ENCODE results near the gene SAMD4A. TPM values are rescaled to one million over a fixed set of nuclear protein-coding genes. Genes with fewer than 3 reads are reported as not detected.

Gene SAMD4A
- total RNA-seq, 2 experiments from 2014 or later, result 0.06 to 1.0 TPM

DNA sequence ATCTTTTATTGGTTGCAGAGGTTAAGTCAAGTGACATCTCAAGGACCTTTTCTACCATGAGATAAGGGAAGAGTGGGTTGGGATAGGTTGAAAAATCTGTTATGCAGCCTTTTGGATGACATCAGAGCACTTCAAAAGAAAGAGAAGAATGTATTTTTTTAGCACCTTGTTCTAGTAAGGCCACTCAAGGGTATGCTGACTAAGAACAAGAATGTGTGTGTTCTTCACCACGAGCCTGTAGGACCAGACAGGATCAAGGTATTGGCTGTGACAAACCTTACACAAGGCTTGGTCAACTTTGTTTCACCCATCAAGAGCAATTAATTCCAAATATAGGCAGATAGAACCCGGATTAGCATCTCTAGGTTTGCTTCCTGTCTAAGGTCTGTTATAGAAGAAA is 142.5 kb downstream of the SAMD4A start:
- Histone ChIP-seq H3K4me3 (ENCODE audit: low read depth, low read length, poor library complexity, severe bottlenecking) (no peak overlapping the region), H3K27ac (ENCODE audit: low read depth, low read length, poor library complexity, severe bottlenecking) (no peak overlapping the region), H3K4me1 (ENCODE audit: insufficient read depth, low read length, poor library complexity, severe bottlenecking) (peaks cover 18% of the 10 kb centered on the region), H3K9me2 (ENCODE audit: insufficient read depth, low read length) (no peaks in the 10 kb centered on the region), H3K4me2 (ENCODE audit: low read length) (no peak overlapping the region), H3K79me2 (ENCODE audit: insufficient read depth, low read depth, low read length) (no peaks in the 10 kb centered on the region), H4K20me1 (ENCODE audit: insufficient read depth, low read length) (no peaks in the 10 kb centered on the region), H3K36me3 (ENCODE audit: insufficient read depth, low read length) (no peaks in the 10 kb centered on the region), H2AFZ (ENCODE audit: low read length) (no peak overlapping the region), H3K9me3 (ENCODE audit: low read length) (no peaks in the 10 kb centered on the region)
- DNase-seq (ENCODE audit: low spot score), result no peak
- intact Hi-C loops (cut with micrococcal nuclease; ENCODE audit: unreplicated experiment), result no loop called here
- ChIA-PET CTCF (ENCODE audit: unreplicated experiment) (no interaction called here), POLR2A (no interaction called here)
- no TSS peak for BruUV-seq (replicated peaks)
- no peak for TF ChIP-seq CTCF (conservative IDR thresholded peaks at IDR 0.05; ENCODE audit: low read length)
- no peak for TF ChIP-seq EZH2phosphoT487 (IDR thresholded peaks at IDR 0.05; ENCODE audit: borderline replicate concordance, low read depth, low read length)

GRCh38 chr14:54709867-54710266 is 142.9 kb downstream of the SAMD4A start:
- no peaks in the 10 kb centered on the region for H3K79me2 ChIP-seq (ENCODE audit: insufficient read depth, low read depth, low read length)
- POLR2A ChIA-PET, result interaction anchor here (0.9 kb wide), 1 partner anchor 9 kb away, joined by 5 read pairs; no protein-coding TSS in a partner anchor
- no peaks in the 10 kb centered on the region for H3K9me3 ChIP-seq (ENCODE audit: low read length)
- DNase-seq (ENCODE audit: low spot score), result no peak
- CTCF ChIA-PET (ENCODE audit: unreplicated experiment), result no interaction called here
- no peak overlapping the region for H3K4me3 ChIP-seq (ENCODE audit: low read depth, low read length, poor library complexity, severe bottlenecking)
- no TSS peak for BruUV-seq (replicated peaks)
- no peak overlapping the region for H3K27ac ChIP-seq (ENCODE audit: low read depth, low read length, poor library complexity, severe bottlenecking)
- H3K9me2 ChIP-seq (ENCODE audit: insufficient read depth, low read length), result no peaks in the 10 kb centered on the region
- H4K20me1 ChIP-seq (ENCODE audit: insufficient read depth, low read length), result no peaks in the 10 kb centered on the region
- H3K4me2 ChIP-seq (ENCODE audit: low read length), result no peak overlapping the region
- no peak overlapping the region for H2AFZ ChIP-seq (ENCODE audit: low read length)
- H3K4me1 ChIP-seq (ENCODE audit: insufficient read depth, low read length, poor library complexity, severe bottlenecking), result peaks cover 18% of the 10 kb centered on the region
- no peaks in the 10 kb centered on the region for H3K36me3 ChIP-seq (ENCODE audit: insufficient read depth, low read length)
- no peak for TF ChIP-seq CTCF (conservative IDR thresholded peaks at IDR 0.05; ENCODE audit: low read length)
- TF ChIP-seq EZH2phosphoT487 (IDR thresholded peaks at IDR 0.05; ENCODE audit: borderline replicate concordance, low read depth, low read length), result no peak
- intact Hi-C loops (cut with micrococcal nuclease; ENCODE audit: unreplicated experiment), result no loop called here

DNA sequence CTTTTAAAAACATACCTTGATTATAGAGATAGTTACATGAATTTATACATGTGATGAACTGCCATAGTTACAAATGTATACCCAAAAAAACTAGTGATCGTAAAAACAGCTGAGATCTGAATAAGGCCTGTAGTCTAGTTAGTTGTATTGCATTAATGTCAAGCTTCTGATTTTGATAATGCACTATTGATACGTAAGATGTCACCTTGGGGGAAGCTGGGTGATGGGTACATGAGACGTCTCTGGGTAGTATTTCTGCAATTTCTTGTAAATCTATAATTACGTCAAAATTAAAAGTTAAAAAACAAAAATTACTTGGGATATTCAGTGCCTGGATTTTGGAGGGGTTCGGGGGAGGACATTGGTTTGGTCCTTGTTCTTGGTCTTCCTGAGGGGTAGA is 144.4 kb downstream of the SAMD4A start:
- no peak overlapping the region for H2AFZ ChIP-seq (ENCODE audit: low read length)
- ChIA-PET POLR2A (interaction anchor here (0.6 kb wide), 1 partner anchor 116 kb away, joined by 3 read pairs; no protein-coding TSS in a partner anchor), CTCF (ENCODE audit: unreplicated experiment) (no interaction called here)
- peaks cover 18% of the 10 kb centered on the region for H3K4me1 ChIP-seq (ENCODE audit: insufficient read depth, low read length, poor library complexity, severe bottlenecking)
- no TSS peak for BruUV-seq (replicated peaks)
- TF ChIP-seq EZH2phosphoT487 (IDR thresholded peaks at IDR 0.05; ENCODE audit: borderline replicate concordance, low read depth, low read length), result no peak
- TF ChIP-seq CTCF (conservative IDR thresholded peaks at IDR 0.05; ENCODE audit: low read length), result no peak
- no peaks in the 10 kb centered on the region for H3K9me2 ChIP-seq (ENCODE audit: insufficient read depth, low read length)
- H4K20me1 ChIP-seq (ENCODE audit: insufficient read depth, low read length), result no peaks in the 10 kb centered on the region
- H3K79me2 ChIP-seq (ENCODE audit: insufficient read depth, low read depth, low read length), result no peaks in the 10 kb centered on the region
- no peaks in the 10 kb centered on the region for H3K9me3 ChIP-seq (ENCODE audit: low read length)
- H3K36me3 ChIP-seq (ENCODE audit: insufficient read depth, low read length), result no peaks in the 10 kb centered on the region
- H3K27ac ChIP-seq (ENCODE audit: low read depth, low read length, poor library complexity, severe bottlenecking), result no peak overlapping the region
- intact Hi-C loops (cut with micrococcal nuclease; ENCODE audit: unreplicated experiment), result no loop called here
- no peak overlapping the region for H3K4me3 ChIP-seq (ENCODE audit: low read depth, low read length, poor library complexity, severe bottlenecking)
- no peak overlapping the region for H3K4me2 ChIP-seq (ENCODE audit: low read length)
- no peak for DNase-seq (ENCODE audit: low spot score)
